NOMO-1 treated with DMSO at 0.1 percent for 48 hours (cell line): ENCODE measurements around the gene PARVB.

ENCODE experiments used
- DNase-seq: peaks from one replicate; lab custom pipeline; 2025; ENCODE audit not compliant: unreplicated experiment; lab: John Stamatoyannopoulos, UW

Gene PARVB

DNA sequence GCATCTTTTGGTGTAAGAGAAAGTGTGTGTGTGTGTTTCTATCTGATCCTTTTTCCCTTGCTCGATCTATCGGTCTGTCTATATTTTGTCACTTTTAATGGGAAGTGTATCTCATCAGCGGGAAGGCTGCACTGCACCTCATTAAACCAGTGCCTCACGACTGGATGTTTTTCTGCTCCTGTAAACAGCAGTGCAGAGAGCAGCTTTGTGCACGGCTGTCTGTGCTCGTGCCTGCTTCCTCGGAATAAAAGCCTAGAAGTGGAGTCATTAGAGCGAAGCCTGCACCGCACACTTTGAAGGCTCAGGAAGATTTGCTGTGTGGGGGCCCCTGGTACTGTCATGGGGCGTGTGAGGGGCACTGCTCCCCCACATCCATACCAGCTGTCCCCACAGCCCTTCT lies 129.6 kb downstream of the PARVB start:
- DNase-seq: no peak

DNA sequence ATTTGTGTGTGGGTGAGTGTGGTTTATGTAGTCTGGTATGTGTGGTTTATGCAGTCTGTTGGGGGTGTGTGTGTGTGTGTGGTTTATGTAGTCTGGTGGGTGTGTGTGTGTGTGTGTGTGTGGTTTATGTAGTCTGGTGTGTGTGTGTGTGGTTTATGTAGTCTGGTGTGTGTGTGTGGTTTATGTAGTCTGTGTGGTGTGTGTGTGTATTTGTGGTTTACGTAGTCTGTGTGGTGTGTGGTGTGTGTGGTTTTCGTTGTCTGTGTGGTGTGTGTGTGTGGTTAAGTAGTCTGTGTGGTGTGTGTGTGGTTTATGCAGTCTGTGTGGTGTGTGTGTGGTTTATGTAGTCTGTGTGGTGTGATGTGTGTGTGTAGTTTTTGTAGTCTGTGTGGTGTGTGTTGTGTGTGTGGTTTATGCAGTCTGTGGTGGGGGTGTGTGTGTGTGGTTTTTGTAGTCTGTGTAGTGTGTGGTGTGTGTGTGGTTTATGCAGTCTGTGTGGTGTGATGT lies 130.4 kb downstream of the PARVB start:
- no peak for DNase-seq

DNA sequence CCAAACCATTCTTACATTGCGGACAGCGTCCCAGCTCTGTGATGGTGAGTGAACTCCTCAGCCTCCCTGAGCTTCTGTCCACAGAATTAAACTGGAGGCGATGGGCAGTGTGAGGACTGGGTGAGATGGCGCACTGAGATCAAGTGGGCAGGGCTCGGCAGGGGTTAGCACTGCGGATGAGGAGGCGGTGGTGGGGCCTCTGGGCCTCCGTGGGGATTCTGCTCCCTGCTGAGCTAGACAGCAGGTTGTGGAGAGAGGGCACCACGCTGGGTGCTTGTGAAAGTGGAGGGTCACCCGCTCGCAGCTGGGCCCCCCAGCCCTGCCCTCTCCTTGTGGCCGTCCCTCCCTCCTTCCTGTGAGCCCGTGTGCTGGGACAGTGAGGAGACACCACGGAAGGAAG lies 131.0 kb downstream of the PARVB start:
- DNase-seq: no peak

DNA sequence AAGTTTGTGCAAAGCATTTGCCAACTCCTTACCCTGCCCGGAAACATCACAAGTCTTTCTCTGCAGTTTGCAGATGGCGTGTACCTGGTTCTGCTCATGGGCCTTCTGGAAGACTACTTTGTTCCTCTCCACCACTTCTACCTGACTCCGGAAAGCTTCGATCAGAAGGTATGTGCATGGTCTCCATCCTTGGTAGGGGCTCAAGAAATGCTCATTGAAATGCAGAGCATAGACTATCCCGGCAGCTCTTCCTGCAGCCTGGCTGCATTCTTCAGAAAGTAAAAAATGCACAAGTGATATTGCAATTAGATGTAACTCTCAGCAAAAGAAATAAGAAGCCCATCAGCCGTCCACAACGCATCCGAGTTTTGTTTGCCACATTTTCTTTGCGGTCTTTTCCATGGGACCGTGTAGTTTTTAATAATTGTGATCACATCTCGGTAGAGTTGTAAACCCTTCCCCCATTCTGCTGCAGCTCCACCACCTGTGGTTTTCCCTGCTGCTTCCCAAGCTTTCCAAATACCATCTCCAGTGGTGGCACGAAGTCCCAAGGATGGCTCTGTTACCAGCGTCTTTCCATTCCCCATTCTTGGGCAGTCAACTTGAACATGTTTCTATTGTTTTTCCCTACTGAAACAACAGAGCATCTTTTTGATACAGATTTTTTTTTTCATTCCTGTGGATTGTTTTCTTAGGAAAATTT lies 134.0 kb downstream of the PARVB start:
- DNase-seq: no peak

DNA sequence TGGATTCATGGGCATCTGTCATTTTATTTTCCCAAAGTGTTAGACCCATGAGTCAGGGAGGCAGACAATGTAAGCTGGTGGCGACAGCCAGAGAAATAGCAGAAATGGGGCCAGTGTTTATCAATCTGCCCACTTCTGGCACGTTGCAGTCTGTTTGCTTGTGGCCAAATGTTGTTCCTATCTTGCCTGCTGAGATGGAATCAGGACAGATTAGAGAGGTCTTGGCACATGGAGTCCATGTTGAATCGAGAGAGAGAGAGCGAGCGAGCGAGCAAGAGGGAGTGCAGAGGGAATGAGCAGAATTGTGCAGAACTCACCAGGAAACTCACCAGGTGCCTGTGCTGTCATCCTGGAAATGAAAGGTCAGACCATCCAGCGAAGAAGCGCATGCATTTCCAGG lies 134.7 kb downstream of the PARVB start:
- no peak for DNase-seq

DNA sequence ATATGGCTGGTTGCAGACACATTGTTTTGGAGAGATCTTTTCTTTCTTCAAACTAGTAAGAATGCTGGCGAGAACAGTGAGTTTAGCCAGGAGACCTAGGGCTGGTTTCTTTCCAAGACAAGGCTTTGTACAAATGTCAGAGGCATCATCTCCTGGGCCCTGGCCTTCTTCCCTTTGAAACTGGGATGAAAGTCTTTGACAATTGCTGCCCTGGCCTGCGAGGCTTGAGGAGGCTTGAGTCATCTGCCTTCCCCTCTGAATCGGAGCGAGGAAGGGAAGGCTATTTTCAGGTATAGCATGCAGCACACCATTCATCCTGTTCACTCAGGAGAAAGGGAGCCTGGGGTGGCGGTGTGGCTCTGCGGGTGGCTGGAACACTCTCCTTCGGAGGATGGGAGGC lies 135.1 kb downstream of the PARVB start:
- DNase-seq: no peak

DNA sequence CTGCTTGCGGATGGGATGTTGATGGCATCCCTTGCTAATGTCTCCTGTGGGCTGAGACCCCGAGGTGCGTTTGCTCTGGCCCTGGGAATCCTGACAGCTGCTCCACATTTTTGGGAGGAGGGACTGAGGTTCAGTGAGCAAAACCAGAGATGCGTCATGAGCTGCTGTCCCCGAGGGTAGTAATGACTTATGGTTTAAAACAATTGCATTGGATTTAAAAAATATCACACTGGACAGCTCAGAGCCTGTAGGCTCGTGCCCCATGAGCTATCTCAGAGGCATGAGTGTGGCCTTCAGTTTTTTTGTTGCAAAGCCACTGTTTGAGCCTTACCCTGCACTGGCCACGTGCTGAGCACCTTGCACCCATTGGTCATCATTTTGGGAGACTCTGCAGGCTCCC lies 135.7 kb downstream of the PARVB start:
- no peak for DNase-seq

DNA sequence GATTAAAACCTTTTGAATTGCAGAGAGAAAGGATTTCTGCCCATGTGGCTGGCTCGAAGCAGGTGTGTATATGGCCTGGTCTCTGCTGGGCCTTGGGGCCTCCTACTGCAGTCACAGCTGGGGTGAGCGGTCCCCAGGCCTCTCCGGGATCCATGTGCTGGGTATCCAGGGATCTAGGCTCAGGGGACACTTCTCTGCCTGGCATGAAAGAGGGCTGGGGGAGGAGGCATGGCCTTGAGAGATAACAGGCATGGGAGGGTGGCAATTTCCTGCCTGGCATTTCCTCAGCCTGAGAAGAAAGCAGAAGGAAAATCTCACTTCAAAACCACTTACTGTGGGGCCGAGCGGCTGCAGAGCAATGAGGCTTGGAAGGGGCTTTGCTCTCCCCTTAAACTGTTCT lies 136.3 kb downstream of the PARVB start:
- DNase-seq: no peak

DNA sequence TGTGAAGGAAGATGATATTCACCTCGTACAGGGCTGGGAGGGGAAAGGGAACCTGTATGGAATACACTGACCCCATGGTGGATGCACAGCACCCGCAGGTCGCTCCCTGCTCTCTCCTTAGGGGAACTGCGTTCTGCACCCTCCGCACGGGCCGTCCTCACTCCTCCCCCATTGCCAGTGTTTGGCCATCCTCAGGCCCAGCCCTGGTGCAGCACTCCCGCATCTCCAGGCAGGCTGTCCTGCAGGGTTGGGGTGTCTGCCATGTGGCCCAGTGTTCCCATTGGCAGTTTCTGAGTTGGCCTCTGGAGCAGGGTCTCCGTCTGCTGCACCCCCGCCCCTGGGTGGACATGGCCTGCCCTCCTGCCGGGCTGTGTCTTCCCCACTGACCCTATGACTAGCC lies 137.6 kb downstream of the PARVB start:
- no peak for DNase-seq

DNA sequence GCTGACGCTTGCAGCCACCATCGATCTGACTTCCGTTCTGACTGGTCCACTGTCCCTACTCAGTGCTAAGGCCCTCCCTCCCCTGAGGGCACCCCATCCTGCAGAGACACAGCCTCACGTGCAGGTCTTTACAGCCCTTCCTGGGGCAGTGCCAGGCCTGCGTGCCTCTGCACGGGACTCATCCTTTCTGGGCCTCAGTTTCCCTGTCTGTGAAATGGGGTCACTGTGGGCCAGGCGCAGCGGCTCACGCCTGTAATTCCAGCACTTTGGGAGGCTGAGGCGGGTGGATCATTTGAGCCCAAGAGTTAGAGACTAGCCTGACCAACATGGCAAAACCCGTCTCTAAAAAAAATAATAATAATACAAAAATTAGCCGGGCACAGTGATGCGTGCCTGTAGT lies 138.9 kb downstream of the PARVB start:
- DNase-seq: no peak

DNA sequence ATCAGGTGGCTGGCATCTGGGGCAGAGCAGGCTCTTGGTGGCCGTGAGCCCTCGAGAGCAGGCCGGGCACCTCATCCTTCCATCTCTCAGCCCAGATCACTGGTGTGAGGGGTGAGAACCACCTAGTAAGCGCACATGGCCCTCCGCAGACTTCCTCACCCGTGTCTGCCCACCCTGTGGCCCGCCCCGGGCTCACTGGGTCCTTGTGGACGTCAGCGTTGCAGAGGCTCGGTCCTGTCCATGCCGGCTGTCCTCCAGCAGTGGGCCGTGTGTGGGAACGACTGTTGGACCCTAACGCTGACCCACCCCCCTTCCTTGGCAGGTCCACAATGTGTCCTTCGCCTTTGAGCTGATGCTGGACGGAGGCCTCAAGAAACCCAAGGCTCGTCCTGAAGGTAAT lies 139.4 kb downstream of the PARVB start:
- no peak for DNase-seq

DNA sequence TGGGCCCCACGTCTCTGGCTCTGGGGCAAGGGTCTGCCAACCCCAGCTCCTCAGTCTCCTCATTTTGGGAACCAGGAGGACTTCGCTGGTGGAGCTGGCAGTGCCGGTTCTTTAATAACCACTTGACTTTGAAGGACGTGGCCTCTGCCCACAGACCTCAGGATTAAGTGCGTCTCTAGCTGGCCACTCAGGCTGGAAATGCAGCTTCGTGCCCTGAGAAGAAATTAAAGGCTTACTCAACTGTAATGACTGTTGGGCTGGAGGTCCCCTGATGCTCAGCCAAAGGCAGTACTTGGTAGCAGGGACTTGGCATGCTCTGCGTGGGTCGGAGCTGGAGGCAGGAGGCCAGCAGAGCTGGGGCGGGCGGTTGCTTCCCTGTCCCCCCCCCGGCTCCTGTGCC lies 139.9 kb downstream of the PARVB start:
- DNase-seq: no peak

DNA sequence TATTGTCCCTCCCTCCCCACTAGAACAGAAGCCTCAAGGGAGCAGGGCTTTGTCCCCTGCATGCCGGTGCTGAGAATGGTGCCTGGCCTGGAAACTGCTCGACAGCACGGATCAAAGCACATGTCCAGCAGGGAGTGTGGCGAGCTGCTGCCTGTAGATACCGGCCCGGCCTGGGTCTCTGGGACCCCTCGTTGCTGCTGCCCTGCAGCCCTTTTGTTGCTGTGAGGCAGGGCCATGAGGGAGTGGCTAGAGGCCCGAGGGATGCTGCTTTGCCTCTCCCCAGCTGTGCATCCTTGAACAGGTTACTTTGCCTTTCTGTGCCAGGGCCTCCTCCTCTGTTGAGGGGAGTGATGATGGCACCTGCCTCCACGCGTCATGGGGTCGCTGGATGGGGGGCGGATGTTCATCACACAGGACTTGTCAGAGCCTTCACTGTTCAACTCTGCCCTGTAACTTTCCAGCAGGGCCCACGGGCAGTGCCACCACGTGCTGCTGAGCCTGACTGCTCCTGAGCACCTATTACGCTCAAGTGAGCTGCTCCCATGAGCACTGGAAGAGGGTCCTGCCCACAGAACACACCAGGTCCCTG lies 141.3 kb downstream of the PARVB start:
- no peak for DNase-seq

DNA sequence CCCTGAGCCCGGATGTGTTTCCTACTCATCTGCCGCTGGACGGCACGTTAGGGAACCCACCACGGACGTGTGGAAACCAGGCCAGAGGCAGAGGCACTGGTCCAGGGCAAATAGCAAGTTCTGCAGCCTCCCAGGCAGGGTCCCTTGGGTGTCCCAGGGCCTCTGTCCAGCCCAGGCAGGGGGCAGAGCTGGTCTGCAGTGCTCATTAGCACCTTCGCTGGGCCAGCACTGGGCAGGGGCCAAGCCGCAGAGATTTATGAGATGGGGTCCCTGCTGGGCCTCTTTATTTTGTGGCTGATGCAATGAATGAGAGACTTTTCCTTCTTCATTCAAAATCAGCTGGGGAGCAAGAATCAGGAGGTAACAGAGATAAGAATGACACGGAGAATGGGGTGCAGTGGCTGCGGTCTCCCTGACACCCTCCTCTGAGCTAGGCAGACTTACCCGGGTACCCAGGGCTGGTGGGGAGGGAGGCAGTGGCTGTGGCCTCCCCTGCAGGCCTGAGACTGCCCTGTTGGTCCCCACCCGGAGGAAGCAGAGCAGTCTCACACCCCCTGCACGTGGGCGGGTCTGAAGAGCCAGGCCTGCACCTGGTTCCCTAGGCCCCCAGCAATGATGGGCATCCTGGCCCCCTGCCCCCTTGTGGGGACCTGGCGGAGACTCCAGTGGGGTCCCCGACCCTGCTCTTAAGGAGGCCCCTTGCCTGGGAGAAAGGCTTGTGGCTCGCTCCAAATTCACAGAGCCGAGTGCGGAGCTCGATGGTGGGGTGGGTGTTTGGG lies 142.6 kb downstream of the PARVB start:
- no peak for DNase-seq

DNA sequence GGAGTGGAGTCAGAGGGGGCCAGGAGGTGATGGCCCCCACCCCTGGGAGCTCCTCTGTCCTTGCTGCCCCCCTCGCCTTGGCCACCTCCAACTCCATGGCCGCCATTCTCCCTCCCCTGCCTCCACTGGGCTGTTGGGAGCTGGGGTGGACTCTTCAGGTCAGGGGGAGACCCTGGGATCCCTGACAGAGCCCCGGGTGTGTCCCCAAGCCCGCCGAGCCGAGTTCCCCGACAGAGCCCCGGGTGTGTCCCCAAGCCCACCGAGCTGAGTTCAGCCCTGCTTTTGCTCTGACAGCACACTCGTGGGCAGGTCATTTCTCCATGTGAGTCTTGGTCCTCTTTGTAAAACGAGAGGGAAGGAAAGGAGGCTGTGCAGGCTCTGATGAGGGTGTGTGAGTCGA lies 143.4 kb downstream of the PARVB start:
- DNase-seq: no peak

DNA sequence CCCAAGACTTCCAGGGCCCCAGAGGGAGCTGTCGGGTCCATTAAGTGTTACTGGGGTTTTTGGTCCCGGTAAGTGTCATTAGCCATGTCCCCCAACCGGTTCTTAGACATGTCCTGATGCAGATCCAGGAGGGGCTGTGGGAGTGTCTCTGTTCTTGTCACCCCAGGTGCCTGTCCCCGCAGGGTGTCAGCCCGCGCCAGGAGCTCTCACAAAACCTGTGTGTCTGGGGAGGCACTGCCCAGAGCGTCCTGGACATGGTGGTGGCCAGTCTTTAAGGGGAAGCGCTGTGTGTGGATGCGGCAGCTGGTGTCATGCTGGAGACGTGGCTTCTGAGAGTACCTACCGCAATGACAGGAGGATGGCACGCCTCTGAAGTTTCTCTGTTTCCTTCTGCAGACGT lies 144.1 kb downstream of the PARVB start:
- no peak for DNase-seq

DNA sequence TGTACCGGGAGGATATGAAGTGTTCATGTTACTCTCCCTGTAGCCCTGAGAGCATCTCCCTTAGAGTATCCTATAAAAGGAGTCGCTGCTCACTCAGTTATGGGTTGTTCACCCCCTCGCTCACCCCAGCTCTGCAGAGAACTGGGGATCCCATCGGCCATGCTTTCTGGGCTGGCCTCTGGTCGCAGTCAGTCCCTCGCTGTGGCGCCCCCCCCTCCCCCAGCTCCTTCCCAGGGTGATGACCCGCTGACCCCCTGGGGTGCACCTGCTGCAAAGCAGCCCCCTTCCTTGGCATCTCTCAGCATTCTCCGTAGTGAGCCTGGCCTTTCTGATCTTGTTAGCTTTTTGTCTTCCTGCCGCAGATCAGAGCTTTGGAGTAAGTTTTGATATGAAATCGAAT lies 146.4 kb downstream of the PARVB start:
- DNase-seq: no peak

DNA sequence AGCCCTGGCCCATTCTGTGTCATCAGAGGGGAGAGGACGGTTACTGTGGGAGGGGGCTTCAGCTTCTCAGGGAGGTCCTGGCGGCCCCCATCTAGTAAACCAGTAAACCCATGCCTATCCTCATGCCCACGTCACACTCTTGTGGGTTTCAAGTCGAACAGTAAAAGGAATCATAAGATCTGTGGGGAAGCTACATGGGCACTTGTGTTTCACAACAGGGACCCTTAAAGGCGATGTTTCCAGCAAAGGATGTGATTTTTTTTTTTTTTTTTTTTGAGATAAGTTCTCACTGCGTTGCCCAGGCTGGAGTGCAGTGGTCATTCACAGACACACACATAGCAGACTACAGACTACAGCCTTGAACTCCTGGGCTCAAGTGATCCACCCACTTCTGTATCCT lies 147.5 kb downstream of the PARVB start:
- peak; percentile 11 for DNase-seq

DNA sequence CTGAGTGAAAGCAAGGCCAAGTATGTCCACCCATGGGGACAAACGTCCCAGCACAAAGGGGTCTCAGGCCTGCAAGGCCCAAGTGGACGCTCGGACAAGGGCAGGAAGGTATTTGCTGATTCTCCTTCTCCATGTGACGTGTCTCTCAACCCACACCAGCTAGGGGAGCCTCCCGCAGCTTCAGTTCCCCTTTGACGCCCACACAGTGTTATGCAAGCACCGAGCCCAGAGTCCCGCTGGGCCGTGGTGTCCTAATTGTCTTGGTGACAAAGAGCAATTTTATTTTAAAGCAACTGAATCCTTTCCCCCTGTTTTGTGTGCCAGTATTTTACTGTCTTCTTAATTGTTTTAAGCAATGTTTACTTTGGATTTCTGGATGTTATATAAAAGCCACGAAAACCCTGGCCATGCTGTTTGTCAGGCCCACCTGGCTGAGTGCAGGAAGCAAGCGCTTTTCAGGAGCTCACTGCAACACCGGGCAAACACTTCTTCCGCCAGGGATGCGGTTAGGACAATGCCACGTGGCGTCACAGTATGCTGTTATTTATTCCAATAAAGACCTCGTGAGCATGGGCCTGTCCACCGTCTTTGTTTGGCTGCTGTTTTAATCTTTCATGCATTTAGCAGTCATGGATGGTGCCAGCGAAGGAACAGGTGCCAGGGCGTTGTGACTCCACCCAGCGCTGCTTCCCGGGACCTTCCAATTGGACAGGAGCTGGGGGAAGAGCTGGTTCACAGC lies 148.4 kb downstream of the PARVB start:
- DNase-seq: peak; percentile 93

DNA sequence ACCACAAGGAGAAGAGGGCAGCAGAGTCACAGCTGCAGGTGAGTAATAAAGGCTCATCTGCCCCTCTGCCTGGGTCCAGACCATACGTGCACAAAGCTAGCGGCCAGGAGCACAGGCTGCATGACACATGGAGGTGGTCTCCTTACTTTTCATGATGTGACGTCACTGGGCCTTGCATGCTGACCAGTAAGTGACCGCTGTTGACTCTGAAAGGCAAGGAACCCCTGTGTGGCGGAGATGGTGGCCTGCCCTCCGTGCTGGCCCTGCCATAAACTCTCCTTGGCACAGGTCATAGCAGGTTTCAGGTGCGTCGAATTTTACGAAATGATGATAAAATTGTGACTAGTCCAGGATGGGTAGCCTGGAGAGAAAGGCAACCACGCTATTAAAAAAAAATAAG lies 149.1 kb downstream of the PARVB start:
- DNase-seq: no peak

DNA sequence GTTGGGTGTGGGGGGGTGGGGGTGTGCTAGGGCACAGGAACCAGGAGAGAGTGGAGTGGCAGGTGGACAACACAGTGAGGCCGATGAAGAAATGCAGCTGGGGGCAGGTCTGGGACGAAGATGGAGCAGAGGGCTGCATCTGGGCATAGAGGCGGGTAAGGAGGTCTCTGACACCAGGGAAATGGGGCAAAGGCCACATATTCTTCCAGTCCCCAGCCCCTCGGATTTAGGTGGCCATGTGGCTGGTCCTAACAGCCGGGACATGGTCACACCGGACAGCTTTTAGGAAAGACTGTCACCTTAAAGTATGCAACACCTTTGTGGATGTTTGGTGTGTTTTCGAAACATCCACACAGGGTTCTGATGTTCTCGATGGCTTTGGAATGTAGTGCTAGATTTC lies 151.6 kb downstream of the PARVB start:
- DNase-seq: no peak
